GM19239 (cell line): ENCODE measurements around the gene OSCAR.
"Not testable (repeated sequence)": the region's sequence is repeated elsewhere in the genome, so short reads cannot be mapped to it uniquely, and the experiment has no call there.

ENCODE experiments used
- DNase-seq: peaks from one replicate; pipeline ENCODE4 v3.0.0; 2011; ENCODE audit warnings: low spot score; ENCODE audit not compliant: insufficient read length
- FAIRE-seq: peaks from 2 replicates; lab custom pipeline; 2011; peaks lifted over from hg19 to GRCh38; lab: Jason Lieb, UNC

The OSCAR gene

GRCh38 chr19:54095859-54096616, 4.6 kb downstream of the OSCAR start:
- DNase-seq: peak; percentile 44
- FAIRE-seq: not testable (repeated sequence)

- no peak for DNase-seq
- FAIRE-seq: no peak
These were observed 5.3 kb downstream of the OSCAR start for GRCh38 chr19:54095136-54095858.

- FAIRE-seq: no peak
- no peak for DNase-seq
These were observed 6.1 kb downstream of the OSCAR start for GRCh38 chr19:54094426-54095000.

DNA sequence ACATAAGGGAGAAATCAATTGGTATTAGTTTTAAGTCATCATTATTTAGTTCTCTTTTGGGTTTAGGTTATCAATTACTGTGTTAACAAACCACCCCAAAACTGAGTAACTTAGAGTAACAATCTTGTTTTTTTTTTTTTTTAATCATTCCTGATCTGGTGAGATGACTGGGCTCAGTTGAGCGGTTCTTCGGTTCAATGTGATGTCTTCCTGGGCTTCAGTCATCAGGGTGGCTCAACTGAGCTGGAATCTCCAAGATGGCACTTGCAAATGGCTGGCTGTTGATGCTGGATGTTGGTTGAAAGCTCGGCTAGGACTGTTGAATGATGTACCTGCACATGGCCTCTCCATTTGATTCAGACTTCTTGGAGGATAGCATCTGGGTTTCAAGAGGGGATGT, 16.2 kb downstream of the OSCAR start:
- no peak for FAIRE-seq
- no peak for DNase-seq

DNA sequence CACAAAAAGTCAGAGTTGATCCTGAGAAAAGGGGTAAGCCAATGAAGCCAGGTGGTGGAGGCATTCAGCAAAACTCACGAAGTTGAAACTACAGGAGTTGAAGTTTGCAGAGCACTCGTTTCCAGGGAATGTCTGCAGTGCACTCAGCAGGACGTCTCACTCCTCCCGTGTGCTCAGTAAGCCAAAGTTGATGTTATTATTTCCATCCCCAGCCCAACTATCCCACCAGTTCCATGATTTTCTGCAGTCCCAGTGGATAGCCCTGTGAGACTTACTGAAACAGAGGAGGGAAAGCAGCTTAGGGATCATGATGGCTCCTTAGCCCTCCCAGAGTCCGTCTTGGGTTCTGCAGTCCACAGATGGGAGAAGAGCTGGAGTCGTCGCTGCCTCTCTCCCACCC, 19.6 kb downstream of the OSCAR start, which contains the start of gene TARM1:
TSS of gene TARM1 (minus strand) at position 334 of the 400 bp plus-strand sequence. CDS start at position 309, 25 bp downstream.
- no peak for DNase-seq
- no peak for FAIRE-seq

- no peak for DNase-seq
These were observed 23.3 kb downstream of the OSCAR start for GRCh38 chr19:54077334-54077733.

DNA sequence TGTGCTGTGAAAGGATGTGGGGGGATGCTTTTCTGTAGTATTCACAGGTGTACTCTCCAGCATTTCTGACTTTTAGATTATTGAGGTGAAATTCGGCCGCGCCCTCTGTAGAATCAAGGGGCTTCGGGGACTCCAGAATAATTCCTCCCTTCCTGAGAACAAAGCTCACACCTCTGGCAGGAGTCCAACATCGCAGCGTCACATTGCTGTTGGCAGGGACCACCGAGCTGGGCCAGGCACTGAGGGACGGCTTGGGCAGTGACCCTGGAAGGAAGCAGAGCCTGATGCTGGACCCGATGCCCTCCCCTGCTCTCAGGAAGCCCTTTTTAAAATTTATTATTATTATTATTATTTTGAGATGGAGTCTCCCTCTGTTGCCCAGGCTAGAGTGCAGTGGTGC, 25.8 kb downstream of the OSCAR start:
- DNase-seq (no peak), FAIRE-seq (no peak)

More at GRCh38 chr19:54077334-54077733, 23.3 kb downstream of the OSCAR start:
- no peak for FAIRE-seq

- DNase-seq (no peak), FAIRE-seq (no peak)
These were observed 26.8 kb downstream of the OSCAR start for GRCh38 chr19:54073829-54074228.

DNA sequence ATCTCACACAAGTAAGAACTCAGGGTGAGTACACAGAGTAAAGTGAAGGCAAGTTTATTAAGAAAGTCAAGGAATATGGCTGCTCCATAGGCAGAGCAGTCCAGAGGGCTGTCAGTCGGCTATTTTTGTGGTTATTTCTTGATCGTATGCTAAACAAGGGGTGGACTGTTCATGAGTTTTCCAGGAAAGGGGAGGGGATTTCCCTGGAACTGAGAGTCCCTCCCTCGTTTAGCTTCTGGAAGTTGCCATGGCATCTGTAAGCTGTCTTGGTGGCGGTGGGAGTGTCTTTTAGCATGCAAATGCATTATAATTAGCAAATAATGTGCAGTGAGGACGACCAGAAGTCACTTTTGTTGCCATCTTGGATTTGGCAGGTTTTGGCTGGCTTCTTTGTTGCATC, 31.1 kb downstream of the OSCAR start:
- FAIRE-seq (no peak), DNase-seq (no peak)

- DNase-seq (no peak), FAIRE-seq (no peak)
These were observed 37.1 kb downstream of the OSCAR start, which contains the start of gene VSTM1 for GRCh38 chr19:54063350-54064116. TSS of gene VSTM1 (minus strand) at chr19:54063897. CDS start at chr19:54063777, 120 bp downstream.

- FAIRE-seq: no peak
- no peak for DNase-seq
These were observed 38.0 kb downstream of the OSCAR start for GRCh38 chr19:54062643-54063042.

DNA sequence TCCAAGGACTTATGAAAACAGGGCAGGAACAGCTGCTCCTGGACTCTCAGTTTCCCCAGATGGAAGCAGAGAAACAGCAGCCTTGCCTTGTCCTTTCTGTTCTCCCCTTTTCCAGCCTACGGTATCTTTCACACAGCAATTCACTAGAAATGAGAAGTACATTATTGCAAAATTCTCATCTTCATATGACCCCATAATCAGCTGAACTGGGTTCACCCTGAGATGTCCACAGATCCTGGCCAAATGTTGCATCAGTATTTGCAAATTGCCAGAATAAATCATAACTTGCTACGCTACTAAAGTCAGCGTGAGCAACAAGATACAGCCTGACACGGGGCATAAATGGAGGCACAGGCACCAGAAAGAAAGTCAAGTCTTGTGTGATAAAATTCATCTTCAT, 53.0 kb downstream of the OSCAR start:
- no peak for FAIRE-seq
- no peak for DNase-seq

DNA sequence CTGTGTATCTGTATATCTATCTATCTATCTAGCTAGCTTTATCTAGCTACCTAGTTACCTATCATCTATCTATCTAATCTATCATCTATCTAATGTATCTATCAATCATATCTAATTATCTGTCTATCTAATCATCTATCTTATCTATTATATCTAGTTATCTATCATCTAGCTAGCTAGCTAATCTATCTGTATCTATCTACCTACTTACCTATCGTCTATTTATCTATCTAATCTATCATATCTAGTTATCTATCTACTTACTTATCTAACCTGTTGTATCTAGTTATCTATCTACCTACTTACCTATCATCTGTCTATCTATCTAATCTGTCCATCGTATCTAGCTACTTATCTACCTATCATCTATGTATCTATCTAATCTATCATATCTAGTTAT, 54.8 kb downstream of the OSCAR start:
- FAIRE-seq: no peak

More for the DNA sequence above, 54.8 kb downstream of the OSCAR start:
- no peak for DNase-seq
